Effector CD4-positive, alpha-beta T cell (primary cell): ENCODE data around the gene MCF2L.
"Not testable (repeated sequence)": the region's sequence is repeated elsewhere in the genome, so short reads cannot be mapped to it uniquely, and the experiment has no call there.

ENCODE experiments used
- DNase-seq: peaks from one replicate; pipeline ENCODE4 v3.0.0-alpha.2; 2020

Gene MCF2L

DNA sequence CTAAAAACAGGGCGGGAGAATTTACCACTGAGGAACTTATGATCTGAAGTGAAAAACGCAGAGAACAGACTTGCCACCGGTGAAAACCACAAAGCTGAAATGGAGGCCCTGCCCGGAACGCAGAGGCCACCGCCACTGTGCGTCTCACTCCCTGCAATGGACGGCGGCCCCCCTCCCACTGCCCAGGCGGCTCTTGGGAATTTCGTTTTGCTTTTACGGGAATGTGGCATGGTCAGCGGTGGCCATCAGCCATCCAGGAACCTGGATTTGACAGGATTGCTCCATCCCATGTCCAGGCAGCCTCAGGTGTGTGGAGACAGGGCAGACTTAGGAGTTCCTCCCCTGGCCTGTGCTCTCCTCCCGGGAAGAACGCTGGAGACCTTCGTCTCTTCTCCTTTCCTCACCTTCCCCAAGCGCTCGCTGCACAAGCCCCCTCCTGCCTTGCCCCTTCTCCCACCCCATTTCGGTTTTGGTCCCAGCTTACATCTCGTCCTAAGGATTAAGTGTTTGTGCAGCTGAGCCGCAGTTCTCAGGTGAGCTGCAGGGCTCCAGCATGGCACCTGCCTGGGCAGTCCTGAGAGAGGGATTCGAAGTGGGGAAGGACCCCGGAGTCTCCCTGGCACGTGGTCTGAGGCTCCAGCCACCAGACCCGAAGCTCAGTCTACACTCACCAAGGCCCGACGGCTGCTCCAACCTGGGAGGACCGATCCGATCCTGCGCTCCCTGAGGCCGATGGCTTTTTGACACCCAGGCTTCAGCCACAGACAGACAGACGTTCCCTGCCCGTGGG lies 49.9 kb downstream of the MCF2L start:
- no peak for DNase-seq

GRCh38 chr13:113020323-113021080 lies 51.5 kb downstream of the MCF2L start:
- no peak for DNase-seq

DNA sequence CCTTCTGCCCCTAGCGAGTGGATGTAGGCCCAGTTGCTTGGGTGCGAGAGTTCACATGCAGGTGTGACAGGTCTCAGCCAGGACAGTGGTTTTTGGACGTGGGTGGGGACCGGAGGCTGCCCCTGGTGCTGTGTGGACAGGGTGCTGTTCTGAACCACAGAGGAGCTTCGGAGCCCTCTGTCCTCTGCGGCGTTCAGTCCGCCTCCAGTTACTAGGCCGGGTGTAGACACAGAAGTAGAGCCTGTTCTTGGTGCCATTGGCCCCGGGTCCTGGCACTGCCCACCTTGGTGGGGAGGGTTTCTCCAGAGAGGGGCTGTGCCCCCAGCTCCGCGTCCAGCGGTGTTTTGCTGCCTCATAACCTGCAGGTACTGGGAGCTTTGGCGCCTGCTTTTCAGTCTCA lies 52.4 kb downstream of the MCF2L start:
- no peak for DNase-seq

DNA sequence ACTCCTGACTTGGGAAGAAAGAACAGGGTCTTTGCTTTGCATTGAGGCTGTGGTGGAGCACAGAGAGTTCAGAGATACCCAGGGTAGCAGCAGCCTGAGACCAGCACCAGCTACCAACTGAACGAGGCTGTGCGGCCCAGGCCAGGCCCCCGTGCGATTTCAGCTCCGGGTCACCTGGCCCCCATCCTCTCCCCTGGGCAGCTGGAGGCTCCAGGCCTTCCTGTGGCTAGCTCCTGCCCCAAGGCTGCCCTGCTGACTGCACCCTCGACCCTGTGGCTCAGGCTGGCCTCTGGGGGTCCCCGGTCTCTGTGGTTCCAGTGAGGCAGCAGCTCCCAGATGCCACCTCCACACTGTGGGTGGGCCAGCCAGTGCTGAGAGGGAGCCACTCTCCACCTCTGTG lies 52.8 kb downstream of the MCF2L start:
- DNase-seq = no peak

DNA sequence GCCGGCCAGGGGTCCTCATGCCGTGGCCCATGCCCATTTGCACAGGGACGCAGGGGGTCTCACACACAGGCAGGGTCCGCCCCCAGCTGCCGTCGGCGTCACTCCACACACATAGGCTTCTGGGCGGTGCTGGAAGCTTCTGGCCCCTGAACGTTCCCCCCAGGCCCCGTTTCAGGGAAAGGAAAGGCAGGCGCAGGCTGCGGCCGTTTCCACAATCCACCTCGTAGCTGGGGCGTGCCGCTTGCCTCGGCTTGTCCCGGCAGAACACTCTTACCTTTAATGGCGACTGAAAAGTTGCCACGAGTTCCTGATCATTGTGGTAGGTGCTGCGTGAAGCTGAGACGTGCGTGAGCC lies 53.4 kb downstream of the MCF2L start:
- no peak for DNase-seq

DNA sequence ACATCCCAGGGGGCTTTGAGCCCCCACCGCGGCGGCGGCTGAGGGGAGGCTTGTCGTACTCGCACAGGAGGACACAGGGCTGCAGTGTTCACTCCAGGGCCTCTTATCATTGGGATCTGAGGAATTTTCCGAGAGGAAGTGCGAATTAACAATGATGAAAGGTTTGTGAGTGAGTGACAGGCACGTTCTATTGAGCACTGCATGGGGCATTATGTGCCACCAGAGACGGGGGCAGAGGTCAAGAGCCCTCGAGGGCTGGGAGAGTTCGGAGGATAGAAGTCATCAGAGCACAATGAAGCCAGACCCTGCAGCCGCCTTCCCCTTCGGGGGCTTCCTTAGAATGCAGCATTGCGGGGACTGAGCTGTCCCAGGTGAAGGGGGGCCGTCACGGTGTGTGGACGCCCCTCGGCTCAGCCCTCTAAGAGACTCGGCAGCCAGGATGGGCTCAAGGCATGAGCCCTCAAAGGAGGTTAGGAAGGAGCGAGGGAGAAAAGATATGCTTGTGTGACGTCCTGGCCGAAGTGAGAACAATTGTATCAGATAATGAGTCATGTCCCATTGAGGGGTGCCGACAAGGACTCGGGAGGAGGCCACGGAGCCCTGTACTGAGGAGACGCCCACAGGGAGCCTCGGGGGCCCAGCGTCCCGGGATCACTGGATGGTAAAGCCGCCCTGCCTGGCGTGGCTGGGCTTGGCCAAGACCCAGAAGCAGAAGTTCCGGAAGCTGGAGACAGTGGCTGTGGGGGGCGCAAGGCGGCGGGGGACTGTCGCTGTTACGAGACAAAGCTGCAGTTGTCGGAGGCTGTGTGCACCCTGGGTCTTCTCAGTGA lies 53.9 kb downstream of the MCF2L start:
- DNase-seq = no peak

GRCh38 chr13:113023694-113024430 lies 54.8 kb downstream of the MCF2L start:
- no peak for DNase-seq

DNA sequence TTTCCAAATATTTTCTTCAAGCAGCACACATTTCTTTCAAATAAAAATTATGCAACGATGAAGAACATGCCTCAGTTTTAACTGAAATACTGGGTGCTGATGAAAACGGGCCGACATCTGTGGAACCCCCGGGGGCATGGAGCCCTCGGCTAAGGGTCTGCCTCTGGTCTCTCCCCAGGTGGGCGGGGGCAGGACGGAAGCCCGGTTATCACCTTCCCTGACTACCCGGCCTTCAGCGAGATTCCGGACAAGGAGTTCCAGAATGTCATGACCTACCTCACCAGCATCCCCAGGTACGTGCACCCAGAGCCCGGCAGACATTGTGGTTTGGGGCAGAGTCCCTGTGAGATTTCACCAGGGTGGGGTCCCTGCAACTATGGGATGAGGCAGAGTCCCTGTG lies 55.5 kb downstream of the MCF2L start:
- DNase-seq = no peak

GRCh38 chr13:113026391-113026910 lies 57.4 kb downstream of the MCF2L start:
- DNase-seq = no peak

DNA sequence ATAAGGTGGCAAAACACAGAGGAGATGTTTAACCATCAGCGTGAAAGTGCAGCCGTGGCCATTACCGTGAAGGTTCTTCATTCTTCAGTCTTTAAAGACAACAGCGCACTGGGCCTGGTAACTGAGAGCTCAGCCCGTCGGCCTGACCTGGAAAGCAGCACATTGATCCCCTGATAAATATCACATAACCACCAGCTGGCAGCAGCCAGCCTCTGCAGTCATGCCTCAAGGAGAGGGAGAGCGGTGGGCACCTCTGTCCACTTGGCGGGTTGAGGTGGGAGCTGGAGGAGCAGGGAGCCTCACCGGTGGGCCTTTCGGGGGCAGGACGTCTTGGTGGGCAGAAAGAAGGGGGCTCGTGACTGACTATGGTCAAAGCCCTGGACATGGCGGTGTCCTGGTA lies 58.1 kb downstream of the MCF2L start:
- no peak for DNase-seq

DNA sequence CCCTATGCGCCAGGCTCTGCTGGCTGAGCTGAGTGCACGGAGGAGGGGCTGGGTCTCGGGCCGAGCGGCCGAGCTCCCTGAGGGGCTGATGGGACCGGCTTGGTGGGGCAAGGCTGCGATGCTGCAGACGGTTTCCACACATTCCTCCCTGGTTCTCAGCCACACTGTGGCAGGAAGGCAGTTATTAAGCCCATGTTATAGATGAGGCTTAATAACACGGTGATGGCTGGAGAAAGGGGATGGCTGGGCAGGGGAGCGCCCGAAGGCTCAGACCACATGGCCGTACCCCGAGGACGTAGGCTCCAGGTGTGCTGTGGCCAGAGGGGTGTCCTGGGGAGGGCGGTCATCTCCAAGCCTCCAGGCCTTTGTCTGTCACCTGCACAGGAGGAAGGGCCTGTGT lies 58.6 kb downstream of the MCF2L start:
- no peak for DNase-seq

- DNase-seq = no peak
Observed at GRCh38 chr13:113028336-113029060, 59.5 kb downstream of the MCF2L start.

- no peak for DNase-seq
Observed at GRCh38 chr13:113029061-113029445, 60.0 kb downstream of the MCF2L start.

DNA sequence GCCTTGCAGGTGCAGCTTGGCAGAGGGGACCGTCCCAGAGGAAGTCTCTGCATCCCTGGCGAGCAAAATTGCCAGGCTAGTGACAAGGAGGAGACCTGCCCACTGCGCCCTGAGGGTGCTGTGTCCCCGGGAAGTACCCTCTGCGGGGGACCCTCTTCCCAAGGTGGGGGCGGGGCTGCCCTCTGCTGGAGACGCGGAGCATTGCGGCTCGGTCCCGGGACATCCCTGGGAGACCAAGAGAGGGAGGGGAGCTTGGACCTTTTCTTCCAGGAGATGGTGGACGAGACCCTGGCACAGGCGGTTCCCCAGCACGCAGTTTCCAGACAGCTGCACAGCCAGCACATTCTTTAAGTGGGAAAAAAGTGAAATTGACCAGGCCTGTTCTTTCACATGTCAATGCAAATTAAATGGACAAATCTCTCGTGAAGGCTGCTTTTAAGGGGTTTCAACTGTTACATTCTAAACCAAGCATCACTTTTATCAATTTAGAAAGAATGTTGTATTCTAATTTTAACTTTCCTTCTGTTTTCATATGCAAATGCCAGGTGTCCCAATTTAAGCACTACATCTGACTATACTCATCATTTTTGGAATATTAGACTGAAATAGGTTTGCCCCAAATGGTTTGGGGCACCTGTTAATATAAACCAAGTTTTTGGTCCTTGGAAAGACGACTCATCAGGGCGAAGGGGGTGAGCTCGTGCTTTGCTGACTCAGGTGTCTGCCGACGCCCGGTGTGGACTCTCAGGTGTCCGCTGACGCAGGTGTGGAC lies 60.7 kb downstream of the MCF2L start:
- peak; percentile 18 for DNase-seq

GRCh38 chr13:113030259-113030640 lies 61.2 kb downstream of the MCF2L start:
- not testable (repeated sequence) for DNase-seq

GRCh38 chr13:113031465-113031864 lies 62.5 kb downstream of the MCF2L start:
- DNase-seq = no peak

DNA sequence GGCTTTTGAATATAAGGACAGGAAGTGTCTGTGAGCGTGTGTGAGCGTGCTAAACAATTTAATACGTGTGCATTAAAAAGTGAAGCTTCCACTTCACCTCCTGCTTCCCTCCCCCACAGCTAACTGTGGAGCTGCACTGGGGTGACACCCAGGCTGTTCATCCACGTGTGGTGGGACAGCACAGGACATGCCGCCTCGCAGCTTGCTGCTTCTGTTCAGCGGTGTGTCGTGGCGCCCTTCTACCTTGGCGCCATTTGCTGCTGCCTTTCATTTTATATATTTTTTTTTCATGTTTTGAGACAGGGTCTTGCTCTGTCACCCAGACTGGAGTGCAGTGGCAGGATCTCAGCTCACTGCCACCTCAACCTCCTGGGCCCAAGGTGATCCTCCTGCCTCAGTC lies 63.3 kb downstream of the MCF2L start:
- DNase-seq = no peak

DNA sequence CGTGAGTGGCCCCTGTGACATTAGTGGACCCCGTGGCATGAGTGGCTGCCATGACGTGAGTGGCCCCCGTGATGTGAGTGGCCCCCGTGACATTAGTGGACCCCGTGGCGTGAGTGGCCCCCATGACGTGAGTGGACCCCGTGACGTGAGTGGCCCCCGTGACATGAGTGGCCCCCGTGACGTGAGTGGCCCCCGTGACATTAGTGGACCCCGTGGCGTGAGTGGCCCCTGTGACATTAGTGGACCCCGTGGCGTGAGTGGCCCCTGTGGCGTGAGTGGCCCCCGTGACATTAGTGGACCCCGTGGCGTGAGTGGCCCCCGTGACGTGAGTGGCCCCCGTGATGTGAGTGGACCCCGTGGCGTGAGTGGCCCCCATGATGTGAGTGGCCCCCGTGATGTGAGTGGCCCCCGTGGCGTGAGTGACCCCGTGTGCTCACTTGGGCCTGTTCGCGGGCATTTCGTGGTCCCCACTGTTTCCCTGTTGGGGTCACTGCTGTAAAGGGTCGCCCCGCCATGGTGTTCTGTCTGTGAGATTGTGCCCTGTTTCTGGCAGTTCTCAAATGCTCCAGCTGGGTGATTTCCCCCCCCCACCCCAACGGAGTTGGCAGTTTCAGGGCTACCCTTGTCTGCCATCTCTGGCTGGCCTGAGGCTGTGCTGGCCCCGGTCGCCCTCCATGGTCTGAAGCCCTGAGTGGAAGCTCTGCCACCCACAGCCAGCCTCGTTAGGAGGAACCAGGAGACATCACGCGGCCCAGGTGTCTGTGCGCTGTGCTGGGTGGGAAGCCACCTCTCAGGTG lies 64.2 kb downstream of the MCF2L start:
- no peak for DNase-seq

GRCh38 chr13:113034451-113035212 lies 65.6 kb downstream of the MCF2L start:
- DNase-seq = no peak
